ENCODE results near the gene ATP2C1.

- TF ChIP-seq, protein P1, sequence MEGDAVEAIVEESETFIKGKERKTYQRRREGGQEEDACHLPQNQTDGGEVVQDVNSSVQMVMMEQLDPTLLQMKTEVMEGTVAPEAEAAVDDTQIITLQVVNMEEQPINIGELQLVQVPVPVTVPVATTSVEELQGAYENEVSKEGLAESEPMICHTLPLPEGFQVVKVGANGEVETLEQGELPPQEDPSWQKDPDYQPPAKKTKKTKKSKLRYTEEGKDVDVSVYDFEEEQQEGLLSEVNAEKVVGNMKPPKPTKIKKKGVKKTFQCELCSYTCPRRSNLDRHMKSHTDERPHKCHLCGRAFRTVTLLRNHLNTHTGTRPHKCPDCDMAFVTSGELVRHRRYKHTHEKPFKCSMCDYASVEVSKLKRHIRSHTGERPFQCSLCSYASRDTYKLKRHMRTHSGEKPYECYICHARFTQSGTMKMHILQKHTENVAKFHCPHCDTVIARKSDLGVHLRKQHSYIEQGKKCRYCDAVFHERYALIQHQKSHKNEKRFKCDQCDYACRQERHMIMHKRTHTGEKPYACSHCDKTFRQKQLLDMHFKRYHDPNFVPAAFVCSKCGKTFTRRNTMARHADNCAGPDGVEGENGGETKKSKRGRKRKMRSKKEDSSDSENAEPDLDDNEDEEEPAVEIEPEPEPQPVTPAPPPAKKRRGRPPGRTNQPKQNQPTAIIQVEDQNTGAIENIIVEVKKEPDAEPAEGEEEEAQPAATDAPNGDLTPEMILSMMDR (conservative IDR thresholded peaks at IDR 0.05; ENCODE audit: low read length): no peak
- no peak for TF ChIP-seq EZH2phosphoT487 (IDR thresholded peaks at IDR 0.05; ENCODE audit: borderline replicate concordance)
These were observed 75.7 kb downstream of the ATP2C1 start for GRCh38 chr3:130969621-130970020.
